ENCODE results near the gene PRLR.

- TF ChIP-seq CTCF (IDR thresholded peaks at IDR 0.05 in 4 of 5, conservative IDR thresholded peaks at IDR 0.05 in 1 of 5), result no peak
- TF ChIP-seq POLR2A (IDR thresholded peaks at IDR 0.05), result no peak
These were observed 50.2 kb downstream of the PRLR start for GRCh38 chr5:35180046-35180445.

Data from gastrocnemius medialis (tissue), 4 donors.